Measurements from ENCODE around the gene FER1L5. TPM values are rescaled to one million over a fixed set of nuclear protein-coding genes. Genes with fewer than 3 reads are reported as not detected.

The FER1L5 gene
- total and polyA plus RNA-seq, 9 of the 15 experiments (the other 6 are each of a cell fraction or from before 2014, with no cell fraction given) = 0.01 TPM; not detected in 6

DNA sequence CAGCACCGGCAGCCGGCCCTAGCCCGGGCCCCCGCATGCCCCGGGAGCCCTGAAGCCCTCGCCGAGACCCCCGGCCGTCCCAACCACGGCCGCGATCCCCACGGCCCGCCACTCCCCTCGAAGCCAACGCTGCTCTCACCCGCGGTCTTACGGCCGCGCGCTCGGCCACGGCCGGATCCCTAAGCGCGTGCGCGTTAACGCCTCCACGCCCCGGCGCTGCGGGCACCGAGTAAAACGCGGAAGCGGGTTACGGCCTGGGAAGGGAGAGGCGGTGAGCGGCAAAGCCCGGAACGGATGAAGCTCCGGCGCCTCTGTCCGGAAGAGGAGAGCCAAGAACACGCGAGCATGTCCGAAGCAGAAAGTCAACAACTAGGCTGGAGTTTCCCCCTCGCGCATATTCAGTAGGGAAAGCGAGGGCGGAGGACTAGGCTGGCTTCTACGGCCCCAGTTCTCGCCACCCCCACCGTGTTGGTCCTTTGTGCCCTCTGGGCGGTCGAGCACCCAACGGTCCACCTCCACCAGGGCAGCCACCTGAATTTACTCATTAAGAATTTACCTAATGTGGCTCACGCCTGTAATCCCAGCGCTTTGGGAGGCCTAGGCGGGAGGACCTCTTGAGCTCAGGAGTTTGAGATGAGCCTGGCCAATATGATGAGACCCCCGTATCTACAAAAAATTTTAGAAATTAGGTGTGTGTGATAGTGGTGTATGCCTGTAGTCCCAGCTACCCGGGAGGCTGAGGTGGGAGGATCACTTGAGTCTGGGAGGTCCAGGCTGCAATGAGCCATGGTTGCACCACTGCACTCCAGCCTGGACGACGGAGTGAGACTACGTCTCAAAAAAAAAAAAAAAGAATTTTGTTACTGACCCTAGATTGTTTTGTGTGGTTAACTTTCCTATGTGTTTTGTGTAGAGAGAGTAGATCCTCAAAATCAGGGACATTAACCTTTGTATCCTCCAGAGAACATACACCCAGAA, 4.1 kb upstream of the FER1L5 start, which contains the start of gene KANSL3 (continued):
- TF ChIP-seq, protein P1, sequence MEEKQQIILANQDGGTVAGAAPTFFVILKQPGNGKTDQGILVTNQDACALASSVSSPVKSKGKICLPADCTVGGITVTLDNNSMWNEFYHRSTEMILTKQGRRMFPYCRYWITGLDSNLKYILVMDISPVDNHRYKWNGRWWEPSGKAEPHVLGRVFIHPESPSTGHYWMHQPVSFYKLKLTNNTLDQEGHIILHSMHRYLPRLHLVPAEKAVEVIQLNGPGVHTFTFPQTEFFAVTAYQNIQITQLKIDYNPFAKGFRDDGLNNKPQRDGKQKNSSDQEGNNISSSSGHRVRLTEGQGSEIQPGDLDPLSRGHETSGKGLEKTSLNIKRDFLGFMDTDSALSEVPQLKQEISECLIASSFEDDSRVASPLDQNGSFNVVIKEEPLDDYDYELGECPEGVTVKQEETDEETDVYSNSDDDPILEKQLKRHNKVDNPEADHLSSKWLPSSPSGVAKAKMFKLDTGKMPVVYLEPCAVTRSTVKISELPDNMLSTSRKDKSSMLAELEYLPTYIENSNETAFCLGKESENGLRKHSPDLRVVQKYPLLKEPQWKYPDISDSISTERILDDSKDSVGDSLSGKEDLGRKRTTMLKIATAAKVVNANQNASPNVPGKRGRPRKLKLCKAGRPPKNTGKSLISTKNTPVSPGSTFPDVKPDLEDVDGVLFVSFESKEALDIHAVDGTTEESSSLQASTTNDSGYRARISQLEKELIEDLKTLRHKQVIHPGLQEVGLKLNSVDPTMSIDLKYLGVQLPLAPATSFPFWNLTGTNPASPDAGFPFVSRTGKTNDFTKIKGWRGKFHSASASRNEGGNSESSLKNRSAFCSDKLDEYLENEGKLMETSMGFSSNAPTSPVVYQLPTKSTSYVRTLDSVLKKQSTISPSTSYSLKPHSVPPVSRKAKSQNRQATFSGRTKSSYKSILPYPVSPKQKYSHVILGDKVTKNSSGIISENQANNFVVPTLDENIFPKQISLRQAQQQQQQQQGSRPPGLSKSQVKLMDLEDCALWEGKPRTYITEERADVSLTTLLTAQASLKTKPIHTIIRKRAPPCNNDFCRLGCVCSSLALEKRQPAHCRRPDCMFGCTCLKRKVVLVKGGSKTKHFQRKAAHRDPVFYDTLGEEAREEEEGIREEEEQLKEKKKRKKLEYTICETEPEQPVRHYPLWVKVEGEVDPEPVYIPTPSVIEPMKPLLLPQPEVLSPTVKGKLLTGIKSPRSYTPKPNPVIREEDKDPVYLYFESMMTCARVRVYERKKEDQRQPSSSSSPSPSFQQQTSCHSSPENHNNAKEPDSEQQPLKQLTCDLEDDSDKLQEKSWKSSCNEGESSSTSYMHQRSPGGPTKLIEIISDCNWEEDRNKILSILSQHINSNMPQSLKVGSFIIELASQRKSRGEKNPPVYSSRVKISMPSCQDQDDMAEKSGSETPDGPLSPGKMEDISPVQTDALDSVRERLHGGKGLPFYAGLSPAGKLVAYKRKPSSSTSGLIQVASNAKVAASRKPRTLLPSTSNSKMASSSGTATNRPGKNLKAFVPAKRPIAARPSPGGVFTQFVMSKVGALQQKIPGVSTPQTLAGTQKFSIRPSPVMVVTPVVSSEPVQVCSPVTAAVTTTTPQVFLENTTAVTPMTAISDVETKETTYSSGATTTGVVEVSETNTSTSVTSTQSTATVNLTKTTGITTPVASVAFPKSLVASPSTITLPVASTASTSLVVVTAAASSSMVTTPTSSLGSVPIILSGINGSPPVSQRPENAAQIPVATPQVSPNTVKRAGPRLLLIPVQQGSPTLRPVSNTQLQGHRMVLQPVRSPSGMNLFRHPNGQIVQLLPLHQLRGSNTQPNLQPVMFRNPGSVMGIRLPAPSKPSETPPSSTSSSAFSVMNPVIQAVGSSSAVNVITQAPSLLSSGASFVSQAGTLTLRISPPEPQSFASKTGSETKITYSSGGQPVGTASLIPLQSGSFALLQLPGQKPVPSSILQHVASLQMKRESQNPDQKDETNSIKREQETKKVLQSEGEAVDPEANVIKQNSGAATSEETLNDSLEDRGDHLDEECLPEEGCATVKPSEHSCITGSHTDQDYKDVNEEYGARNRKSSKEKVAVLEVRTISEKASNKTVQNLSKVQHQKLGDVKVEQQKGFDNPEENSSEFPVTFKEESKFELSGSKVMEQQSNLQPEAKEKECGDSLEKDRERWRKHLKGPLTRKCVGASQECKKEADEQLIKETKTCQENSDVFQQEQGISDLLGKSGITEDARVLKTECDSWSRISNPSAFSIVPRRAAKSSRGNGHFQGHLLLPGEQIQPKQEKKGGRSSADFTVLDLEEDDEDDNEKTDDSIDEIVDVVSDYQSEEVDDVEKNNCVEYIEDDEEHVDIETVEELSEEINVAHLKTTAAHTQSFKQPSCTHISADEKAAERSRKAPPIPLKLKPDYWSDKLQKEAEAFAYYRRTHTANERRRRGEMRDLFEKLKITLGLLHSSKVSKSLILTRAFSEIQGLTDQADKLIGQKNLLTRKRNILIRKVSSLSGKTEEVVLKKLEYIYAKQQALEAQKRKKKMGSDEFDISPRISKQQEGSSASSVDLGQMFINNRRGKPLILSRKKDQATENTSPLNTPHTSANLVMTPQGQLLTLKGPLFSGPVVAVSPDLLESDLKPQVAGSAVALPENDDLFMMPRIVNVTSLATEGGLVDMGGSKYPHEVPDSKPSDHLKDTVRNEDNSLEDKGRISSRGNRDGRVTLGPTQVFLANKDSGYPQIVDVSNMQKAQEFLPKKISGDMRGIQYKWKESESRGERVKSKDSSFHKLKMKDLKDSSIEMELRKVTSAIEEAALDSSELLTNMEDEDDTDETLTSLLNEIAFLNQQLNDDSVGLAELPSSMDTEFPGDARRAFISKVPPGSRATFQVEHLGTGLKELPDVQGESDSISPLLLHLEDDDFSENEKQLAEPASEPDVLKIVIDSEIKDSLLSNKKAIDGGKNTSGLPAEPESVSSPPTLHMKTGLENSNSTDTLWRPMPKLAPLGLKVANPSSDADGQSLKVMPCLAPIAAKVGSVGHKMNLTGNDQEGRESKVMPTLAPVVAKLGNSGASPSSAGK (IDR thresholded peaks at IDR 0.05) = peak; percentile 87
- no peak for TF ChIP-seq EWSR1 (IDR thresholded peaks at IDR 0.05; ENCODE audit: borderline replicate concordance, low read depth, partially characterized antibody)
- TF ChIP-seq SRSF1 (IDR thresholded peaks at IDR 0.05; ENCODE audit: low read depth, low read length) = no peak
- TF ChIP-seq PML (IDR thresholded peaks at IDR 0.05; ENCODE audit: low read length) = peak; percentile 78; the same call in 1 of the 2 replicates
- no peak for TF ChIP-seq ZNF79 (CRISPR knock-in tag; IDR thresholded peaks at IDR 0.05; ENCODE audit: low read depth)
- TF ChIP-seq ZNF586 (CRISPR knock-in tag; conservative IDR thresholded peaks at IDR 0.05) = no peak
- no peak for TF ChIP-seq RFX1 (IDR thresholded peaks at IDR 0.05)
